ENCODE measurements around the gene CYB561D1. TPM values are rescaled to one million over a fixed set of nuclear protein-coding genes. Genes with fewer than 3 reads are reported as not detected.

The CYB561D1 gene
- total RNA-seq, 1 experiment from 2014 or later = 3.1 TPM

DNA sequence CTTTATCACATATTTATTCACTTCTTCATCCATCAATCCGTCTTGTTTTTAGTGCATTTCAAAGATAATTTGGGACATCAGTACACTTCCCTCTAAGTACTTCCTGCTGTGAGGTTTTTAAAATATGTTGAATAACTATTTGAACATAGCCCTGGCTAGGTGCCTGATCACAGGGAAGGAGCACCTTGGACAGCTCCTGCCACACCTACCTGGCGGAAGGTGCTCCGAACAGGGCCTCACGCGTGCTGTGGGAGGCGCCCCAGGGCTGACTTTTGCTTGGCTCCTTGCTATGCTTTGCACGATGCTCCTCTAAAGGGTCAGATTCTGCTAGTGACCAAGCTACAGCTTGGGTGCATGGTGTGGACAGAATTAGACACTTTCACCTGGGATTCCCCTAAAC lies 15.1 kb upstream of the CYB561D1 start:
- DNase-seq (ENCODE audit: low spot score) = no peak
- in situ Hi-C loops (cut with HindIII; ENCODE audit: low sequenced_read_pairs) = no loop called here

DNA sequence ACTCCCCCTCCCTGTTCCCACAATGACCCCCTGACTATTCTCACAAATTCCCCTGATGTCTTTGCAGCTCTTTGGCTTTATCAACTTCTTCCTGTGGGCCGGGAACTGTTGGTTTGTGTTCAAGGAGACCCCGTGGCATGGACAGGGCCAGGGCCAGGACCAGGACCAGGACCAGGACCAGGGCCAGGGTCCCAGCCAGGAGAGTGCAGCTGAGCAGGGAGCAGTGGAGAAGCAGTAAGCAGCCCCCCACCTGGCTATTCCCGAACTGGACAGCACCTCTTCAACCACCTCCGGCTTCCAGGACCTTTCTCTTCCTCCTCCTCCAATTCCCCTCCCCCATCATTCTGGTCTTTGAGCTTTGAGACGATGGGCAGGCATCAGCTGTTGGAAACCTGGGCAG lies 14.6 kb upstream of the CYB561D1 start:
- in situ Hi-C loops (cut with HindIII; ENCODE audit: low sequenced_read_pairs) = no loop called here
- DNase-seq (ENCODE audit: low spot score) = no peak

DNA sequence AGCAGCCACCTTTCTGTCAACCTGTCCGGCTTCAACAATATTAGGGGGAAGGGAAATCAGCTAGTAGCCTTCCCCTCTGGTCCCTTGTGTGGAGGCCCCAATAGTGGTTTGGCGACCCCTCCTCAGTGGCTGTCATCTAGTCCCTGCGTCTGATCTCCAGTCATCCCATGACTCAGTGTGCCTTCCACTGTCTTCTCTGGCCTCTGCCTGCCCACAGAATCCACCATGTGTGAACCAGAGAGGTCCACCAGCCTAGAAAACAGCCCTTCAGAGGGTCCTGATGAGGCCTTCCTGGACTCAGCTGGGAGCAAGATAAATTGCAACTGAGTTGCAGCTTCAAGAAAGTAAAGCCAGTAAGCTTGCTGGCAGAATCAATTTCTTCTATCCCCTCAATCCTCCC lies 14.0 kb upstream of the CYB561D1 start:
- in situ Hi-C loops (cut with HindIII; ENCODE audit: low sequenced_read_pairs) = no loop called here

DNA sequence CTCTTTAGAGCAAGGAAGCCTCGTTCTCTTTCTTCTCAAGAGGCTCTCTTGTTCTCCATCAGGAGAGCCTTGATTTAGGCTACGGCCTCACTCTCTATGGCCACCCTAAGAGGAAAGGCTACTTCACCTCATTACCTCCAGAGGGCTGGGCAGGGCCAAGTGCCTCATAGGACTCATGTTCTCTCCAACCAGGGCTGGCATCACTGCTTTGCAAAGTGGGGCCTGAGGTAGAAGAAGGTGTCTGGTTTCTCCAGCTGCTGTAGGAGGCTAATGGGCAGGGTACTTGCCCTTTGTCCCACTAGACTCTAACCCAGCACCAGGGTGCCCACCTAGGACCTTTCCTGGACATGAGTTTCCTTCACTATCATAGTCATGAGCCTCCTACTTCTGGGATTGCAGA lies 12.2 kb upstream of the CYB561D1 start:
- in situ Hi-C loops (cut with HindIII; ENCODE audit: low sequenced_read_pairs) = no loop called here
- no peak for DNase-seq (ENCODE audit: low spot score)

More for the DNA sequence above, 14.0 kb upstream of the CYB561D1 start:
- no peak for DNase-seq (ENCODE audit: low spot score)

DNA sequence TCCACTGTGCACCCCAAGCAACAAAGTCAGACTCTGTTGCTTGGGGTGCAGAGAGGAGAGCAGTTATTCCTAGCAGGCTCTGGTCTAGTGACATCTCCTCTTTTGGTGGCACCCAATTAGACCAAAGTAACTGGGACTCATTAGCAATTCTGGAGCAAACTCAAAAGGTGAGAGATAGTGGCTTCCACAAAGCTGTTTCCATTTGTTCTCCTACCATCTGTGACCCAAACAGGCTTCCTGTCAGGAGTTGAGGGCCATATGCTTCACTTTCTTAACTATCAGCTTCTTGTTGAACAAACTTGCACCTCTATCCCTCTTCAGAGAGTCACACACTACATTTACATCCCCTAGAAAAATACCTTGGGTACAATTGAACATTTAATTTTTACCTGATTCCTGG lies 11.7 kb upstream of the CYB561D1 start:
- in situ Hi-C loops (cut with HindIII; ENCODE audit: low sequenced_read_pairs) = no loop called here
- peak; percentile 66 for DNase-seq (ENCODE audit: low spot score)

DNA sequence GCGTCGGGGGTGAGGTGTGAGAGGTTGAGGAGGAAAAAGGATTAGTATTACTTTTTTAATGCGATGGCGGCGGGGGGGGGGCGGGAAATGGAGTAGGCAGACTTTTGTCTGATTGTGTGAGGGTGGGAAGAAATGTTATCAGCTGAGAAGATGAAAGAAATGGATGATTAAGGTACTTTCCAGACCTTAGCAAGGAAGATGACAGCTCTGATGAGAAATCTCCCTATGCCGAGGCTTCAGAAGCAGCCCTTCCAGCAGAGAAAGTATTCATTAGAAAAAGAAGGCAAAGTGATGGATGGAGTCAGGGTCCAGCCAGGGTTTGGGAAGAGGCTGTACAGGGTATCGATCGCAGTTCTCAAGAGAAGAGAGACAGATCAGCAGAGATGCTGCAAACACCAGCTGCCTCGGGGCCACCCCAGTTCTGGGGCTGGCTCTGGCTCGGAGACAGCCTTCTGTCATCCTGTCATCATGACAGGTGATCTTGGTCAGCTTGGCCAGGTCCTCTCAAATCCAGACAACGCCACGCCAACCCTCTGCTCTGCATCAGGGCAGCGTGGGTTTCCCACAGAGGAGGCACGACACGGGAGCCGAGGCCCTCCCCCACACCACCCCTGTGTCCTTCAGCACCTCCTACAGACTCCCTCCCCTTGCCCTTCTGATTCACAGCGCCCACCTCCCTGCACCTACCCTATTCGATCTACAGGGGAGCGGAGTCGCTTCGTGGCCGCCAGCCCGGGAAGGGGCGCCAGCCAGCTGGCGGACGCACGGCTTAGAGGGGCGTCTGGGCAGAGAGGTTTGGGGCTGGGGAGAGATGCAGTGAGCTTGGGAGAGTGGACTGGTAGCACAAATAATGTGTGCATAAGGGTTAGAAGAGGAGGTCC lies 10.9 kb upstream of the CYB561D1 start:
- DNase-seq (ENCODE audit: low spot score) = peak; percentile 74
- in situ Hi-C loops (cut with HindIII; ENCODE audit: low sequenced_read_pairs) = no loop called here

DNA sequence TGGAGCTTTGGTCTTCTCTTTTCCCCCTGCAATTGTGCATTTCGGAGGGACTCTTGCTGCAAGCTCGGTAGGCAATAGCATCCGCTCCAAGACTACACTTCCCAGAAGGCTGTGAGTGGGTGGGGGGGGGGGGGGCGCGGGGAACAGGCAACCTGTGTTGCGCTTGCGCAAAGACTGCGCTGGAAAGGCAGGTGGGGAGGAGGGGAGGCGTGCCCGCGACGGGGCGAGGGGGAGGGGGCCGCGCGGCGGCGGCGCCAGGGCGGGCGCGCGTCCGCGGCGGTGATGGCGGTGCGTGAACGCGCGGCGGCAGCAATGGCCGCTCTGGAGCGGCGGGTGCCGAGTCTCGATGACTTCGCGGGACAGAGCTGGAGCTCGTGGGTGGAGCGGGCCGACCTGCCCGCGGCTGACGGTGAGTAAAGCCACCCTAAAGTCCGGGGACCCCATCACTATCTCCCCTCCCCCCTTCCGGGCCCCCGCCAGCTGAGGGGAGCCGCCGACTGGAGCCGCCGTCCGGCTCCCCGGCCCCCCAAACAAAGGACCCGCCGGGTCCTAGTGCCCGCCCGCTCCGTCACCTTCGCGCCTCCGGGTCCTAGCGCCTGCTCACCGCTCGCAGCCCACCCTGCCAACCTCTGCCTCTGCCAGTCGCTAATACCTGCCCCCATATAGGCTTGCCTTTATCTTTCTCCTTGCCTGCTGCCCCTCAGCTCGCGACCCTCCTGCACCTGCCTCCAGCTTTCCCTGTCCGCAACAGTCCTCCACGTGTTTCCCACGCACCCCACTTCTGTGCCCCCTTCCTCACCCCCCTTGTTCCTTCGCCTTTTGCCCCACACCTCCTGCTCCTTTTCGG lies 10.0 kb upstream of the CYB561D1 start, which contains the start of gene ATXN7L2:
TSS of gene ATXN7L2 (plus strand) at position 234 of the 847 bp plus-strand sequence. CDS start at position 283, 49 bp downstream.
- in situ Hi-C loops (cut with HindIII; ENCODE audit: low sequenced_read_pairs) = no loop called here
- peak; percentile 93 for DNase-seq (ENCODE audit: low spot score)

DNA sequence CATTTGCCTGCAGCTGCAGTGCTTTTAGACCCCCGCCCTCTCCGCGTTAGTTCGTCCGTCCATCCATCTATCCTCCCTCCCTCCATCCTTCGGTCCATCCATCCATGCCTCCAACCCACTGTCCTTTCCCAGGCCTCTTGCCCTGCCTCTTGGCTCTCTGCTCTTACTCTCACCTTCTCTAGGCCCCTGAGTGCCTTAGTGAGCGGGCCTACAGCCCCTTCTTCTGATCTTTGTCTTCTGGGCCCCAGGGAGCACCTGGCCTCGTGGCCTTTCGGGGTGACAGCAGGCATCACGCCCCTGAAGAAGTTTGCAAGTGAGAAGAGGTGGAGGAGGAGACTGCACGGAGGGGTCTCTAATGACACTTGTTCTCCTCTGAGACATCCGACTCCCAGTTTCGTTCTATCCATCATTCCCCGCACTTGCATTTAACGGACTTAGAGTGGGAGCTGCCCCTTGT lies 9.3 kb upstream of the CYB561D1 start:
- no peak for DNase-seq (ENCODE audit: low spot score)
- in situ Hi-C loops (cut with HindIII; ENCODE audit: low sequenced_read_pairs) = no loop called here

DNA sequence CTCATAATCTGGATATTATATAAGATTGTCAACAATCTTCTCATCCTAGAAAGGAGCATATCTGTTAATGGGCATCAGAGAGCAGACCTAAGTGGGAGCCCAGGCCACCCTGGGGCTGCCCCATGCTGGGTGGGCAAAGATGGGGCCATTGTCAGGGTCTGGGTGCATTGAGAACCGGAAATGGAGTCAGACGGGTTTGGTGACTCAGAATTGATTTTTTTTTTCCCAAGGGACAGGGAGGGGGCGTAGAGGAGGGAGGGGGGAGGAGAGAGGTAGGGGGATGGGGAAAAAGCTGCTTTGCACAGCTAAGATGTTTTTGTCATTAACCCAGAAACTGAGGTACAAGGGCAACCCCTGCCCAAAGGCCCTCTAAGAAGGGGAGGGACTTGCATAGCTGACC lies 8.9 kb upstream of the CYB561D1 start:
- DNase-seq (ENCODE audit: low spot score) = no peak
- in situ Hi-C loops (cut with HindIII; ENCODE audit: low sequenced_read_pairs) = no loop called here

DNA sequence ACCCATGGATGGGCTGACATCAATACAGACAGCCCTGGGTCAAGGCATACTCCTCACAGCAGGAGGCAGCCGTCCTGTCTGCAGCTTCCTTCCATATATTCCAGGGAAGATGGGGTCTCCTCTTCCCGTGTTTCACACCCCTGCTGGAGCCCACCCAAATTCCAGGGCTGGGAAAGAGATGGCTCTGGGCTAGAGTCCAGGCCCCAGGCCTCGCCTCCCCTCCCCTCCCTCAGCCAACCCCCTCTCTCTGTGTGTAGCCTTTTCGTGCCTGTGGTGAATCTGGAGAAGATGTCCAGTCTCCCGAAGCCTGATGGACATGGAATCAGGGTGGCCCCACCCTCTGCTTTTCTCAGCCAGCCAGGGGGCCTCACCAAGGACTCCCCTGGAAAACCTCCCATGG lies 6.6 kb upstream of the CYB561D1 start:
- in situ Hi-C loops (cut with HindIII; ENCODE audit: low sequenced_read_pairs) = no loop called here
- DNase-seq (ENCODE audit: low spot score) = no peak

DNA sequence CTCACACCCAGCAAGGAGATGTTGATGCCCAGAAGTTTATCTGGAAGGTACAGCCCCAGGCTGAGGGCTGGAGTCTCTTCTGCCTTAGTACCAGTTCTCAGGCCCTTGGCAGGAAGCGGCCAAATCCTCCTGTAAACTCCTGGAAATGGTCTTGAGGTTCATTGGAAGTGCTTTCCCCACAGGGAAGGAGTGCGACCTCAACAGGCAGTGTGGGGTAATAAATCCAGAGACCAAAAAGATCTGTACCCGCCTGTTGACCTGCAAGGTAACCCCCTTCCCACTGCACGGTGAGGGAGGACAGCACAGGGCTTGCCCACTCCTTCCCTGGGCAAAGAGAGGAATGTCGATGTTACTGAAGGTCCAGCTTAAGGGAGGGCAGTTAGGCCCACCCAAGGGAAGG lies 5.7 kb upstream of the CYB561D1 start:
- DNase-seq (ENCODE audit: low spot score) = no peak
- in situ Hi-C loops (cut with HindIII; ENCODE audit: low sequenced_read_pairs) = no loop called here

DNA sequence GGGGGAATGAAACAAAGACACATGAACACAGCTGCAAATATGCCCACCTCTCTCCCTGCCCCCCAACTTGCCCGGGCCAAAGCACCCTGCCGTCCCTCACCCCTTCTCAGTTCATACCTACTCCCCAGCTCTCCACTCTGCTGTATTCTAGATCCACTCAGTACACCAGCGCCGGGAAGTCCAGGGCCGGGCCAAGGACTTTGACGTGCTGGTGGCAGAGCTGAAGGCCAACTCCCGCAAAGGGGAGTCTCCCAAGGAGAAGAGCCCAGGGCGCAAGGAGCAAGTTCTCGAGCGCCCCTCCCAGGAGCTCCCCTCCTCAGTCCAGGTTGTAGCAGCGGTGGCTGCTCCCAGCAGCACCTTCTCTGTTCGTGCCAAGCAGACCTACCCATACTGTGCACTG lies 5.2 kb upstream of the CYB561D1 start:
- in situ Hi-C loops (cut with HindIII; ENCODE audit: low sequenced_read_pairs) = no loop called here
- no peak for DNase-seq (ENCODE audit: low spot score)

DNA sequence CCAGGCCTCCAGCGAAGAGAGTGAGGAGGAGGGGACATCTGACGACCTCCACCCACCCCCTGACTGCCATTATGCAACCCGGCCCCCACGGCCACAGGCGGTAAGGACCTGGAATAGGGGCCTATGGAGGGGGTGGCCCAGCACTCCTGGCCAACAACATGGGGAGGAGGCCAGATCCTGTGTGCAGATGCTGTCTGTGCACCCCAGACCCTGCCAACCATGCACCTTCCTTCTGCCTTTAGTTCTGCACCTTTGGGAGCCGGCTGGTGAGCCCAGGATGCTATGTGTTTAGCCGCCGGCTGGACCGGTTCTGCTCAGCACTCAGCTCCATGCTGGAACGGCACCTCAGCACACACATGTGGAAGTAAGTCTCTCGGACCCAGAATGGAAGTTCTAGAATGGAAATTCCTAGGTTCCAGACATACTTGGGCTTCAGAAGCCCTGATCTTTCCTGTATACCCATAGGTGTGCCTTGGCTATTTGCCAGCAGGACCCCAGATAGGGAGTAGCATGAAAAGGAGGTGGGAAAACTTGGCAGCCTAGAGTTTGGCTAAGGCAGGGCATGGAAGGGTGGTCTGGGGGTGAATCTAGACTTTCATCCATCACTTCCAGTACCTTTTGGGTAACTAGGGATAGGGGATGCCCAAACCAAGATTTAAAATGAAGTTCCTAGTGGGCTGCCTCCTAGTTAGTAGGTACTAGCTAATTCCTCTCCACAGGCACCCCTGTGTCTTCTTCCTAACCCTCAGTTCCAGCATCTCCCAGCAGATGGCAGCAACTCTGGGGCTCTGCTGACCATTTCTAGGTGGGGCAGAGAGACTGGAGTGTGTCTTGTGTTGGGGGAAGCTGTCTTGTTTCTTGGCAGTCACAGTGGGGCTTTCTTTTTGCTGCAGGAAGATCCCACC lies 3.6 kb upstream of the CYB561D1 start:
- in situ Hi-C loops (cut with HindIII; ENCODE audit: low sequenced_read_pairs) = loop anchor here (5.0 kb wide), 1 partner anchor 47 kb away; the partner anchor contains the start of gene GPR61
- DNase-seq (ENCODE audit: low spot score) = peak; percentile 89

DNA sequence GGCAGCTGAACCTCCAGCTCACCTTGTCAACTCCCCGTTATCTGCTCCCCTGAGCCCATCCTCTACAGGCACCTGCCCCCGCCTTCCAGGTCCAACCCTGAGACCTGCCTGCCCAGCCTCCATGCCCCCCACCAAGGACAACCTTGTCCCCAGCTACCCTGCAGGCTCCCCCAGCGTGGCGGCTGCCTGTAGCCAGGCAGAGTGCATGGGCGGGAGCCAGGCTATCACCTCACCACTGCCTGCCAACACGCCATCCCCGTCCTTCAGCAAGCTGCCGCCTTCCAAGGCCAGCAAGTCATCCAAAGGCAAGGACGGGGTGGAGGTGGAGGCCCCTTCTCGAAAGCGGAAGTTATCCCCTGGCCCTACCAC lies 3.0 kb upstream of the CYB561D1 start:
- in situ Hi-C loops (cut with HindIII; ENCODE audit: low sequenced_read_pairs) = loop anchor here (5.0 kb wide), 1 partner anchor 46 kb away; the partner anchor contains the start of gene GPR61
- no peak for DNase-seq (ENCODE audit: low spot score)

DNA sequence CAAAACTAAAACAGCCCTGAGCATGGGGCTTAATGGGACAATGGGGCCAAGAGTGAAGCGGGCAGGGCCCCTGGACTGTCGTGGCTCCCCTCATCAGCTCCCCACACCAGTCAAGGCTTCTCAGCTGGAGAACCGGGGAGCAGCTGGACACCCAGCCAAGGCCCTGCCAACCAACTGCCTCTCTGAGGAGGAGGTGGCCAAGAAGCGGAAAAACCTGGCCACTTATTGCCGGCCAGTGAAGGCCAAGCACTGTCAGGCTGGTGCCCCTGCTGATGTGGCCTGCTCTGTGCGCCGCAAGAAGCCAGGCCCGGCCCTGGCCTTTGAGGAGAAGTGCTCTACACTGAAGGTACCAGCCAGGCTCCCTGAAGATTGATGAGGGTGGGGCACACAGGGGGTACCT lies 2.5 kb upstream of the CYB561D1 start:
- DNase-seq (ENCODE audit: low spot score) = peak; percentile 63
- in situ Hi-C loops (cut with HindIII; ENCODE audit: low sequenced_read_pairs) = loop anchor here (5.0 kb wide), 1 partner anchor 46 kb away; the partner anchor contains the start of gene GPR61

DNA sequence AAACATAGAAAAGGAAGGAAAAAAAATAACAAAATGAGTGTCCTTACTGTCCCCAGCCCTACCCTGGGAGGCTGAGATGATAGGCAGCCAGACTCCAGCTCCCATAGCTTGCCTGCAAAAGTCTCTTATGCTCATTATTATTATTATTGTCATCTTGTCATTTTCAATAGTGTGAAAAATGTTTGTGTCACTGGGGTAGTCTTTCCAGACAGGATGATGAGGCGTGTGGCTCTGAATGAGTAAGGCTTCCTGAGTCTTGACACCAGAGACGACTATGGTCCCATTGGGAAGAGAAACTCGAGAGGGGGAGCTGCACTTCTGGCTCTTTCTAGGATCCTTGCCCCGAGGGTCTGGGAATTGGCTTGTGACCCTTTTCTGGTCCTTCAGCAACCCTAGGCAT lies 1.1 kb upstream of the CYB561D1 start:
- in situ Hi-C loops (cut with HindIII; ENCODE audit: low sequenced_read_pairs) = loop anchor here (5.0 kb wide), 1 partner anchor 45 kb away; the partner anchor contains the start of gene GPR61
- no peak for DNase-seq (ENCODE audit: low spot score)

DNA sequence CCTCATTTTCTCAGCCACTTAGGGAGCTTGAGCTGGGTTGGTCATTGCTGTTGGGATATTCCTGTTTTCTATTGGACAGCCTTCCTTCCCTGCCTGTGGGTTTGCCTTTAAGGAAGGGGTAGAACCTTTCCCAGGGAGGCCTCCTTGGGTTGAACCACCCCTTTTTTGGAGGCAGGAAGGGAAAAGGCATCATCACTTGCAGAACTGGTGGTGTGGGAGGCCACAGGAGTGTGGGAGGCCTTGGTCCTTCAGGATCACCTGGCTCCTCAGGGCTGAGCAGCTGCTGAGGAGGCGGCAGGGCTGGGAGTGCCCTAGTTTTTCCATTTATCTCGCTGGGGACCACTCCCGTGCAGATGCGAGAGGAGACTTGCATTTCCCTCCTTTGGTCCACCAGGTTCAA lies 667 bp upstream of the CYB561D1 start:
- in situ Hi-C loops (cut with HindIII; ENCODE audit: low sequenced_read_pairs) = loop anchor here (5.0 kb wide), 1 partner anchor 44 kb away; the partner anchor contains the start of gene GPR61

DNA sequence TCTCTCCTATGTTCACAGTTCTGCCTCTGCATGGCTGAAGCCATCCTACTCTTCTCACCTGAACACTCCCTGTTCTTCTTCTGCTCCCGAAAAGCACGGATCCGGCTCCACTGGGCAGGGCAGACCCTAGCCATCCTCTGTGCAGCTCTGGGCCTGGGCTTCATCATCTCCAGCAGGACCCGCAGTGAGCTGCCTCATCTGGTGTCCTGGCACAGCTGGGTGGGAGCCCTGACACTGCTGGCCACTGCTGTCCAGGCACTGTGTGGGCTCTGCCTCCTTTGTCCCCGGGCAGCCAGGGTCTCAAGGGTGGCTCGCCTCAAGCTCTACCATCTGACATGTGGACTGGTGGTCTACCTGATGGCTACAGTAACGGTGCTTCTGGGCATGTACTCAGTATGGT lies 1.8 kb downstream of the CYB561D1 start:
- no peak for DNase-seq (ENCODE audit: low spot score)
- in situ Hi-C loops (cut with HindIII; ENCODE audit: low sequenced_read_pairs) = no loop called here

More for the DNA sequence above, 667 bp upstream of the CYB561D1 start:
- peak; percentile 20 for DNase-seq (ENCODE audit: low spot score)
